HCT116 (cell line): Measurements from ENCODE around the gene SRGAP1. TPM values are rescaled to one million over a fixed set of nuclear protein-coding genes. Genes with fewer than 3 reads are reported as not detected.

Experiments used
- ATAC-seq: fragments of 200-7000 bp; cut with Tn5 transposase; 2 replicates; pipeline ENCODE4 v1.9.1; 2020; ENCODE audit warnings: mild to moderate bottlenecking, moderate library complexity
- BruUV-seq: library from RNA; stranded (reverse); fragments of 400-500 nt; replicated peaks from 2 replicates; lab custom pipeline; 2021; lab: Mats Ljungman, UMichigan
- CTCF ChIA-PET: fragments of 300-600 bp; sonication (Branson Sonifier 250); formaldehyde crosslinking; loops from one replicate; lab custom pipeline; 2021; ENCODE audit warnings: antibody characterized with exemption; lab: Charles Lee
- POLR2A ChIA-PET: fragments of 300-600, 350-600 bp; sonication (Branson Sonifier 250); formaldehyde crosslinking; loops from one replicate; lab custom pipeline; 2021; ENCODE audit warnings: antibody characterized with exemption; lab: Charles Lee
- RAD21 ChIA-PET, 2 experiments: fragments of 300-600 bp; sonication (Branson Sonifier 250); formaldehyde crosslinking; loops; one replicate each; lab custom pipeline; 2023; ENCODE audit warnings: low total read pairs in 2 of 2; ENCODE audit not compliant: uncharacterized antibody in 2 of 2, unreplicated experiment in 2 of 2, low non-redundant PET in 1 of 2; lab: Charles Lee
- DNase-seq: peaks from one replicate; pipeline ENCODE4 v3.0.0-alpha.2; 2010; ENCODE audit warnings: low read depth, low spot score
- H2AFZ ChIP-seq: fragments of 200-600 bp; shearing (Covaris generic), sonication (generic); 2 replicates; pipeline ENCODE4 v1.6.1; 2017; ENCODE audit warnings: low read depth, mixed run types, mixed read lengths, antibody characterized with exemption, low read length; ENCODE audit not compliant: poor library complexity, severe bottlenecking
- H3K27ac ChIP-seq: 2 replicates; pipeline ENCODE4 v1.5.1; 2012; ENCODE audit warnings: low read depth, low read length
- H3K27me3 ChIP-seq: fragments of 200-600 bp; sonication (generic); 2 replicates; pipeline ENCODE4 v1.6.1; 2016; ENCODE audit warnings: mixed run types, low read length, mixed read lengths; ENCODE audit not compliant: insufficient read depth
- H3K36me3 ChIP-seq, 2 experiments: fragments of 200-500 bp in 1 of 2; fragments of 200-600 bp in 1 of 2; sonication (Bioruptor generic) in 1 of 2; sonication (generic) in 1 of 2; 2 replicates each; pipeline versions ENCODE4 v1.5.1 to v1.6.1; 2014 to 2016; ENCODE audit warnings: low read length in 2 of 2, inconsistent platforms in 1 of 2, mixed read lengths in 1 of 2, mixed run types in 1 of 2; ENCODE audit not compliant: insufficient read depth in 2 of 2, control insufficient read depth in 1 of 2
- H3K4me1 ChIP-seq, 2 experiments: fragments of 200-600 bp in 1 of 2; sonication (generic) in 1 of 2; 2 replicates each; pipeline versions ENCODE4 v1.5.1 to v1.6.1; 2012 to 2017; ENCODE audit warnings: low read length in 2 of 2, inconsistent platforms in 1 of 2, mild to moderate bottlenecking in 1 of 2, mixed read lengths in 1 of 2, mixed run types in 1 of 2, moderate library complexity in 1 of 2; ENCODE audit not compliant: insufficient read depth in 2 of 2, control insufficient read depth in 1 of 2
- H3K4me2 ChIP-seq: fragments of 200-600 bp; sonication (generic); 2 replicates; pipeline ENCODE4 v1.6.1; 2017; ENCODE audit warnings: mixed run types, low read length, mixed read lengths
- H3K4me3 ChIP-seq, 2 experiments: fragments of 200-600 bp in 1 of 2; sonication (generic) in 1 of 2; replicated peaks in 1 of 2; 2 replicates each; pipeline ENCODE4 v1.5.1; 2011 to 2016; ENCODE audit warnings: low read length in 2 of 2, control low read depth in 1 of 2, low read depth in 1 of 2, mild to moderate bottlenecking in 1 of 2, mixed read lengths in 1 of 2, mixed run types in 1 of 2
- H3K79me2 ChIP-seq: fragments of 200-600 bp; sonication (generic); 2 replicates; pipeline ENCODE4 v1.6.1; 2017; ENCODE audit warnings: mild to moderate bottlenecking, mixed run types, low read length, moderate library complexity, mixed read lengths; ENCODE audit not compliant: insufficient read depth
- H3K9ac ChIP-seq: fragments of 200-600 bp; sonication (generic); 2 replicates; pipeline ENCODE4 v1.6.1; 2016; ENCODE audit warnings: low read length, mixed read lengths
- H3K9me2 ChIP-seq: fragments of 200-600 bp; sonication (generic), shearing (Covaris generic); 2 replicates; pipeline ENCODE4 v1.6.1; 2017; ENCODE audit warnings: mixed run types, mild to moderate bottlenecking, moderate library complexity; ENCODE audit not compliant: insufficient read depth
- H3K9me3 ChIP-seq, 2 experiments: fragments of 200-500 bp in 1 of 2; fragments of 200-600 bp in 1 of 2; sonication (Bioruptor generic) in 1 of 2; sonication (generic) in 1 of 2; 2 replicates each; pipeline ENCODE4 v1.6.1; 2014 to 2017; ENCODE audit warnings: low read length in 2 of 2, mixed read lengths in 2 of 2, inconsistent platforms in 1 of 2, low read depth in 1 of 2, mild to moderate bottlenecking in 1 of 2, mixed run types in 1 of 2, moderate library complexity in 1 of 2; ENCODE audit not compliant: control insufficient read depth in 1 of 2, insufficient read depth in 1 of 2
- H4K20me1 ChIP-seq: fragments of 200-600 bp; sonication (generic), shearing (Covaris generic); 2 replicates; pipeline ENCODE4 v1.6.1; 2017; ENCODE audit warnings: mixed run types, mild to moderate bottlenecking, moderate library complexity; ENCODE audit not compliant: insufficient read depth
- CTCF ChIP-seq, 3 experiments: fragments of 200-600 bp in 1 of 3; sonication (generic) in 1 of 3; IDR thresholded peaks in 2 of 3; conservative IDR thresholded peaks in 1 of 3; 2 replicates each; pipeline ENCODE4 v1.5.1; 2012 to 2017; ENCODE audit warnings: low read depth in 2 of 3, low read length in 2 of 3, antibody characterized with exemption in 1 of 3, borderline replicate concordance in 1 of 3, control low read depth in 1 of 3, mild to moderate bottlenecking in 1 of 3, mixed read lengths in 1 of 3, mixed run types in 1 of 3, moderate library complexity in 1 of 3; ENCODE audit not compliant: insufficient read depth in 1 of 3
- EZH2phosphoT487 ChIP-seq: fragments of 200-600 bp; IDR thresholded peaks from 2 replicates; pipeline ENCODE4 v1.6.1; 2018; ENCODE audit warnings: antibody characterized with exemption, borderline replicate concordance
- JUND ChIP-seq: IDR thresholded peaks from 2 replicates; pipeline ENCODE4 v1.6.1; 2012
- MAX ChIP-seq: IDR thresholded peaks from 2 replicates; pipeline ENCODE4 v1.6.1; 2012
- POLR2AphosphoS5 ChIP-seq: IDR thresholded peaks from 2 replicates; pipeline ENCODE4 v1.6.1; 2011; ENCODE audit warnings: mild to moderate bottlenecking, low read depth, low read length, moderate library complexity
- RAD21 ChIP-seq: IDR thresholded peaks from 2 replicates; pipeline ENCODE4 v1.6.1; 2012; ENCODE audit warnings: low read depth, mild to moderate bottlenecking
- SP1 ChIP-seq: IDR thresholded peaks from 2 replicates; pipeline ENCODE4 v1.6.1; 2012; ENCODE audit warnings: low read depth
- SRF ChIP-seq: IDR thresholded peaks from 2 replicates; pipeline ENCODE4 v1.6.1; 2012; ENCODE audit warnings: low read depth
- TCF7L2 ChIP-seq: IDR thresholded peaks from 2 replicates; pipeline ENCODE4 v1.7.0; 2011; ENCODE audit warnings: borderline replicate concordance, inconsistent platforms; ENCODE audit not compliant: insufficient read depth, insufficient read length; ENCODE audit errors: extremely low read depth
- ZBTB33 ChIP-seq: IDR thresholded peaks from 2 replicates; pipeline ENCODE4 v1.6.1; 2011; ENCODE audit warnings: mild to moderate bottlenecking, low read length, moderate library complexity; ENCODE audit not compliant: insufficient replicate concordance; ENCODE audit errors: extremely low read depth
- intact Hi-C: fragments of 100-400 bp; cut with micrococcal nuclease; formaldehyde crosslinking; loops from 2 replicates; pipeline ENCODE4 v1.10.0; 2022
- total RNA-seq: library from RNA; stranded (reverse); gene quantifications from one replicate; pipeline ENCODE4 v1.2.1, GENCODE V29; 2021; ENCODE audit not compliant: unreplicated experiment

Gene SRGAP1
- total RNA-seq, 1 experiment from 2014 or later, result 16.6 TPM

- Histone ChIP-seq H3K9me3 (no peaks in the 10 kb centered on the region), H4K20me1 (no peaks in the 10 kb centered on the region), H3K9ac (no peak overlapping the region), H3K4me2 (peak overlapping the region; percentile 69; the same call in 1 of the 2 replicates), H3K36me3 (no peaks in the 10 kb centered on the region), H3K4me1 (peaks cover 4 to 46% of the 10 kb centered on the region in 2 experiments), H3K27ac (no peak overlapping the region), H3K9me2 (no peaks in the 10 kb centered on the region), H3K4me3 (no peak overlapping the region)
- no peak for DNase-seq
- ATAC-seq, result no peak
- BruUV-seq, result no TSS peak
- CTCF ChIA-PET, result no interaction called here
- TF ChIP-seq CTCF (IDR thresholded peaks at IDR 0.05 in 2 of 3, conservative IDR thresholded peaks at IDR 0.05 in 1 of 3; ENCODE audit: borderline replicate concordance in 1 of 3, insufficient read depth in 1 of 3, low read depth in 2 of 3, low read length in 2 of 3) (no peak), RAD21 (no peak), MAX (no peak)
- TF ChIP-seq, all 23 proteins: peak for 0
- RAD21 ChIA-PET, result no interaction called here
- no peaks in the 10 kb centered on the region for H3K27me3 ChIP-seq
- no peak overlapping the region for H2AFZ ChIP-seq
- POLR2A ChIA-PET, result interaction anchor here (0.6 kb wide), 1 partner anchor 257 kb away, joined by 3 read pairs; no protein-coding TSS in a partner anchor
- intact Hi-C loops, result no loop called here
- no peaks in the 10 kb centered on the region for H3K79me2 ChIP-seq
Observed at GRCh38 chr12:64173456-64173855, 329.0 kb downstream of the SRGAP1 start.

GRCh38 chr12:64175254-64175945 lies 330.9 kb downstream of the SRGAP1 start:
- intact Hi-C loops, result no loop called here
- Histone ChIP-seq H3K4me2 (no peak overlapping the region), H3K9ac (no peak overlapping the region), H3K9me2 (no peaks in the 10 kb centered on the region), H2AFZ (no peak overlapping the region), H3K79me2 (no peaks in the 10 kb centered on the region), H3K27me3 (no peaks in the 10 kb centered on the region)
- no TSS peak for BruUV-seq
- DNase-seq (no peak), ATAC-seq (no peak)
- CTCF ChIA-PET, result no interaction called here
- TF ChIP-seq JUND (no peak), SRF (no peak), POLR2AphosphoS5 (no peak), MAX (no peak), EZH2phosphoT487 (no peak), ZBTB33 (no peak), SP1 (no peak), TCF7L2 (no peak)
- TF ChIP-seq, all 23 proteins: peak for 0
- peaks cover 5 to 56% of the 10 kb centered on the region in 2 experiments for H3K4me1 ChIP-seq
- RAD21 ChIA-PET, result no interaction called here
- no peaks in the 10 kb centered on the region for H3K9me3 ChIP-seq
- no peaks in the 10 kb centered on the region for H3K36me3 ChIP-seq
- POLR2A ChIA-PET, result no interaction called here
- H4K20me1 ChIP-seq, result no peaks in the 10 kb centered on the region
- H3K4me3 ChIP-seq, result no peak overlapping the region
- H3K27ac ChIP-seq, result no peak overlapping the region
